ENCODE measurements around the gene GPC6.

GRCh38 chr13:93778548-93778947 is 551.9 kb downstream of the GPC6 start:
- no peak for TF ChIP-seq CTCF (IDR thresholded peaks at IDR 0.05)
- no peak for TF ChIP-seq EZH2 (IDR thresholded peaks at IDR 0.05)

Data from neural progenitor cell (in vitro differentiated cells).